ENCODE measurements around the gene RERE.

Gene RERE

DNA sequence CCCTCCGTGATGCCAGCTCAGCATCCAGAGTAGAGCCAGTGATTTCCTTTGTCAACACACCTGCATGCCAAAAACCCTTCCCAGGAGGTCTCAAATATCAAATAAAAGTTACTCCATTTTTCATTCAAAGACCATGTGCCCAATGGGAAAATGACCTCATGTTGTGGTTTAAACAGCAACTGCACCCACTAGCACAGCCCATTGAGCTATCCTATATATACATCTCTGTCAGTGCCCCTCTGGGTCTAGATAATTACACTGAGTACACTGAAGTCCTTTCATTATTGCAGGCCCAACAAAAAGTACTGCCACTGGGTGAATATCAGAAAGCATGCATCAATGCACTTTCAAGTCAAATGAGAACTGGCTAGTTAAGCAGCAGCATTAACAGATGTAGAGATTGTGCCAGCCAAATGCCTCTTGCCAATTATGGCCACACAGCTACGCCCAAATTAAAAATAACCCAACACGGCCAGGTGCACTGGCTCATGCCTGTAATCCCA lies 381.8 kb downstream of the RERE start:
- H3K4me3 ChIP-seq (ENCODE audit: low read length in 2 of 2), result no peak overlapping the region
- H3K36me3 ChIP-seq (ENCODE audit: control insufficient read depth in 2 of 2, insufficient read depth in 2 of 2, low read length in 2 of 2), result peaks cover 0 to 3% of the 10 kb centered on the region in 2 donors
- H3K27me3 ChIP-seq (ENCODE audit: control insufficient read depth in 1 of 2, insufficient read depth in 2 of 2, low read length in 2 of 2), result no peaks in the 10 kb centered on the region
- no peak overlapping the region for H3K27ac ChIP-seq (ENCODE audit: low read length)
- no peaks in the 10 kb centered on the region for H3K9me3 ChIP-seq (ENCODE audit: control insufficient read depth in 2 of 2, low read length in 2 of 2)
- H3K9ac ChIP-seq (ENCODE audit: low read length in 2 of 2), result no peak overlapping the region
- peaks cover 17% of the 10 kb centered on the region for H3K4me1 ChIP-seq (ENCODE audit: control insufficient read depth, insufficient read depth, low read length)

DNA sequence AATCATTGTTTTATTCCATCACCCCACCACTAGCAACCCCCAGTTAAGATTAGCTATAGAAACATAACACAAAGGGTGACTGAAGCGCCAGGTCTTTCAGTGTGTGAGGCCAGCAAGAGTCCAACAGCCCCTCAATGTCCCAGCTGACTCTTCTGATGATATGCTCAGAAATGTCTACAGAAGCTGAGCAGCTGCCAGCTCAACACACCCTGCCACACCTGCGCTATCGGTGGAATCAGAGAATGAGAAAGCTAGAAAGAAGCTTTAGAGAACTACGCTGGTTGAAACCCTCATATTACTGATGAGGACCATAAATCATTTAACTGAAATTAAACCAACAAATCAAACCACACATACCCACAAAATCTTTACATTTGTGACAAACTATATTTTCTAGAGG lies 383.3 kb downstream of the RERE start:
- H3K4me1 ChIP-seq (ENCODE audit: control insufficient read depth, insufficient read depth, low read length), result peaks cover 23% of the 10 kb centered on the region
- H3K9ac ChIP-seq (ENCODE audit: low read length in 2 of 2), result no peak overlapping the region
- H3K27me3 ChIP-seq (ENCODE audit: control insufficient read depth in 1 of 2, insufficient read depth in 2 of 2, low read length in 2 of 2), result no peaks in the 10 kb centered on the region
- H3K4me3 ChIP-seq (ENCODE audit: low read length in 2 of 2), result no peak overlapping the region
- H3K36me3 ChIP-seq (ENCODE audit: control insufficient read depth in 2 of 2, insufficient read depth in 2 of 2, low read length in 2 of 2), result peaks cover 0 to 3% of the 10 kb centered on the region in 2 donors
- H3K27ac ChIP-seq (ENCODE audit: low read length), result no peak overlapping the region
- no peaks in the 10 kb centered on the region for H3K9me3 ChIP-seq (ENCODE audit: control insufficient read depth in 2 of 2, low read length in 2 of 2)

DNA sequence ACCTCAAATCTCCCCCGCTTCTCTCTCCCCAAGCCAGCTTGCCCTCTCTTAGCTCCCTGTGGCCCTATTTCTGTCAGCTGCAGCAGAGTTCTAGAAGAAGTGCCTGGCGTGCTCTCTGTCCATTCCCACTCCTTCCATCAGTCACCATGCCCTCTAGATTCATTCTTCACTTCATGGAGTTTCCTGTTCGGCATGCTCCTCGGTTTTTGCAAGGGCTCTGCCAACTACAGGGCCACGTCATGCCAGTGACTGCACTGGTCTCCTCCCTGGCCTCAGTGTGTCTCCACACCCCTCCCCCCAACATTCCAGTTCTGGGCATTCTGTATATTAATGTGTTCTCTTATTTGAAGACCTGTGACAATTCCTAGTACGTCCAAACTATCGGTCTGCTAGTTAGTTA lies 385.7 kb downstream of the RERE start:
- Histone ChIP-seq H3K27ac (ENCODE audit: low read length) (no peak overlapping the region), H3K36me3 (ENCODE audit: control insufficient read depth in 2 of 2, insufficient read depth in 2 of 2, low read length in 2 of 2) (peaks cover 0 to 3% of the 10 kb centered on the region in 2 donors)

DNA sequence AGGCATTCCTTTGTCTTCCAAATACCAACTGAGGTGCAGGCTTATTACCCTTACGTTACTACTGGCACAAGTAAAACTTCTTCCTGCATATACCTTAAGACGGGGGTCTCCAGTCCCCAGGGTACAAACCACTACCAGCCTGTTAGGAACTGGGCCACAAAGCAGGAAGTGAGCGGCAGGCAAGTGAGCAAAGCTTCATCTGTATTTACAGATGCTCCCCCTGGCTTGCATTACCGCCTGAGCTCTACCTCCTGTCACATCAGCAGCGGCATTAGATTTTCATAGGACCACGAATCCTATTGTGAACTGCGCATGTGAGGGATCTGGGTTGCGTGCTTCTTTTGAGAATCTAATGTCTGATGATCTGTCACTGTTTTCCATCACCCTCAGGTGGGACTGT lies 386.4 kb downstream of the RERE start:
- Histone ChIP-seq H3K27ac (ENCODE audit: low read length) (no peak overlapping the region), H3K4me3 (ENCODE audit: low read length in 2 of 2) (no peak overlapping the region), H3K9me3 (ENCODE audit: control insufficient read depth in 2 of 2, low read length in 2 of 2) (no peaks in the 10 kb centered on the region), H3K4me1 (ENCODE audit: control insufficient read depth, insufficient read depth, low read length) (peaks cover 20% of the 10 kb centered on the region), H3K27me3 (ENCODE audit: control insufficient read depth in 1 of 2, insufficient read depth in 2 of 2, low read length in 2 of 2) (no peaks in the 10 kb centered on the region), H3K36me3 (ENCODE audit: control insufficient read depth in 2 of 2, insufficient read depth in 2 of 2, low read length in 2 of 2) (peaks cover 0 to 3% of the 10 kb centered on the region in 2 donors), H3K9ac (ENCODE audit: low read length in 2 of 2) (no peak overlapping the region)

More for the DNA sequence above, 385.7 kb downstream of the RERE start:
- H3K9me3 ChIP-seq (ENCODE audit: control insufficient read depth in 2 of 2, low read length in 2 of 2), result no peaks in the 10 kb centered on the region
- no peak overlapping the region for H3K4me3 ChIP-seq (ENCODE audit: low read length in 2 of 2)
- peaks cover 20% of the 10 kb centered on the region for H3K4me1 ChIP-seq (ENCODE audit: control insufficient read depth, insufficient read depth, low read length)
- no peak overlapping the region for H3K9ac ChIP-seq (ENCODE audit: low read length in 2 of 2)
- no peaks in the 10 kb centered on the region for H3K27me3 ChIP-seq (ENCODE audit: control insufficient read depth in 1 of 2, insufficient read depth in 2 of 2, low read length in 2 of 2)

DNA sequence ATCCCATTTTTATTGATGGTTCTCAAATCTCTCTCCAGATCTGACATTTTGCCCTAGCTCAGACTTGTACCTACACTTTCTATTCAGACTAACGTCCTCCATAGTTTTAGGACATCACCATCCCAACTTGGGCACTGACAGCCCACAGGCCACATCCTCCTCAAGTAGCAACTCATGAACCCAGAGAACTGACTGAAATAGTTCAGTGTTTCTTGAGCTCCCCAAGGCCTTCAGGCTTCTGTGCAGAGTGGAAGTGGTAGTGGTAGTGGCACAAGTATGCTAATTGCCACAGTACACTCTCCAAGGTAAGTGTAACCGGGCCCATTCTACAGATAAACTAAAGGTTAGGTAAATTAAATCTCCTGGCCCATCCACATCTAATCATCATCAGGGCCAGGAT lies 387.0 kb downstream of the RERE start:
- H3K4me1 ChIP-seq (ENCODE audit: control insufficient read depth, insufficient read depth, low read length), result peaks cover 20% of the 10 kb centered on the region
- H3K4me3 ChIP-seq (ENCODE audit: low read length in 2 of 2), result no peak overlapping the region
- H3K9ac ChIP-seq (ENCODE audit: low read length in 2 of 2), result no peak overlapping the region
- H3K36me3 ChIP-seq (ENCODE audit: control insufficient read depth in 2 of 2, insufficient read depth in 2 of 2, low read length in 2 of 2), result peaks cover 0 to 3% of the 10 kb centered on the region in 2 donors
- no peaks in the 10 kb centered on the region for H3K9me3 ChIP-seq (ENCODE audit: control insufficient read depth in 2 of 2, low read length in 2 of 2)
- no peaks in the 10 kb centered on the region for H3K27me3 ChIP-seq (ENCODE audit: control insufficient read depth in 1 of 2, insufficient read depth in 2 of 2, low read length in 2 of 2)
- no peak overlapping the region for H3K27ac ChIP-seq (ENCODE audit: low read length)

DNA sequence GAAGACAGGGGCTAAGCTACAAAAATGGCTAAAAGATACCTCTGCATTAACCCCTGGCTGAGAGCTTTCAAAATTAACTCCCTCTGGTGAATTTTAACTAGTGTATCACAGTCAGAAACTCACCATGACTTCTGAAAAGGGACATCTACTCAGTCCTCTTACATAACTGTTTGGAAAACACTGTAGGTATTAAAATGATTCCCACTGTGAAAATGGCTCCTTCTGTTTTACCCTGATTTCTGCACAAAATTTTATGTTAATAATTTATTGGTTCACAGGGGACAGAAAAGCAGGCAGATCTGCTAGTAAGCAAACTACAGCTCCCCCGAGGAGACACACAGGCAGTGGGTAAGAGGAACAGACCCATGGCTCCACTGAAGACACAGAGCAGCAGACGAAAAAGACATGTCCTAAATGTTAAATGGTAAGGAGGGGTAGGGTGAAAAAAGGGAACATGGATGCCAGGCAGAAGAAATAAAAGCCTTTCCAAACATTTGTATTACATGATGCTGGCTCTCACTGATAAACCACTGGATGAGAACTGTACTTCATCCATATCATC lies 387.8 kb downstream of the RERE start:
- no peak overlapping the region for H3K4me3 ChIP-seq (ENCODE audit: low read length in 2 of 2)
- H3K4me1 ChIP-seq (ENCODE audit: control insufficient read depth, insufficient read depth, low read length), result peaks cover 27% of the 10 kb centered on the region
- H3K27me3 ChIP-seq (ENCODE audit: control insufficient read depth in 1 of 2, insufficient read depth in 2 of 2, low read length in 2 of 2), result no peaks in the 10 kb centered on the region
- H3K9me3 ChIP-seq (ENCODE audit: control insufficient read depth in 2 of 2, low read length in 2 of 2), result no peaks in the 10 kb centered on the region
- peaks cover 0 to 3% of the 10 kb centered on the region in 2 donors for H3K36me3 ChIP-seq (ENCODE audit: control insufficient read depth in 2 of 2, insufficient read depth in 2 of 2, low read length in 2 of 2)
- H3K9ac ChIP-seq (ENCODE audit: low read length in 2 of 2), result no peak overlapping the region
- H3K27ac ChIP-seq (ENCODE audit: low read length), result no peak overlapping the region

DNA sequence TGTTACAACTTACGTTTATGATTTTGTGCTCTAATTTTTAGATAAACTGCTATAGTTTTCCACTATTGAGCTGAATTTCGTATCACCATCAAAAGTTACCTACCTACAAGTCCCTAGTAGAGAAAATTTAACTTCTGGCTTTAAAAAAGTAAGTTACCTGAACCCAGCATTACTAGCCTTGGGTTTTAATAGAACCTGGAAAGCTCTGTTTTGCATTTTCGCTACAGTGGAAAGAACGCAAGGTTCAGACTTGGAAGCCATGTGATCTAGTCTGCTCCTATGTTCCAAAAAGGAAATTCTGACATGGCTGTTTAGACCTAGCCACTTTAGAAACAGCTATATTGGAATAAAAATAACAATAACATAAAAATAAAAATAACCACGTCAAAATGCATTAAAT lies 389.0 kb downstream of the RERE start:
- Histone ChIP-seq H3K4me1 (ENCODE audit: control insufficient read depth, insufficient read depth, low read length) (peaks cover 34% of the 10 kb centered on the region), H3K4me3 (ENCODE audit: low read length in 2 of 2) (no peak overlapping the region), H3K9me3 (ENCODE audit: control insufficient read depth in 2 of 2, low read length in 2 of 2) (no peaks in the 10 kb centered on the region), H3K36me3 (ENCODE audit: control insufficient read depth in 2 of 2, insufficient read depth in 2 of 2, low read length in 2 of 2) (no peaks in the 10 kb centered on the region), H3K27me3 (ENCODE audit: control insufficient read depth in 1 of 2, insufficient read depth in 2 of 2, low read length in 2 of 2) (no peaks in the 10 kb centered on the region), H3K9ac (ENCODE audit: low read length in 2 of 2) (no peak overlapping the region), H3K27ac (ENCODE audit: low read length) (peak overlapping the region; percentile 56)

DNA sequence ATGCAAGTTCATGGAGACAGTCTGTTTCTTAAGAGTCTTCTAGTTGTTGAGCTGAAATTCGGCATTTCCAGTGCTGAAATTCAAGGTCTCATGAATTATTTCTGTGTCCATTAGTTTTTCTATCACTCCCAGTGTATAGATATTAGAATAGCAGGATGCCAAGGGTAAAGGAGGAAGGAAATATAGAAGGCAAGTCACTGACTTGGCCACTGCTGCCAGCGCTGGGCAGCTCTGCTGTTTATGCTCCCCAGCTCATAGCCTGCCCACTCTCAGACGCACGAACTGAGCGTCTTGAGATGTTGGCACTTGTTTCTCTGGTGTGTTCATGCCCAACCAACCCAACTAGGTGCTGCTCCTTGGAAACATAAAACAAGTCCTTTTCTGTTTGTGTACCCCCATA lies 389.5 kb downstream of the RERE start:
- peak overlapping the region; percentile 56 for H3K27ac ChIP-seq (ENCODE audit: low read length)
- no peaks in the 10 kb centered on the region for H3K36me3 ChIP-seq (ENCODE audit: control insufficient read depth in 2 of 2, insufficient read depth in 2 of 2, low read length in 2 of 2)
- no peak overlapping the region for H3K4me3 ChIP-seq (ENCODE audit: low read length in 2 of 2)
- H3K4me1 ChIP-seq (ENCODE audit: control insufficient read depth, insufficient read depth, low read length), result peaks cover 35% of the 10 kb centered on the region
- no peaks in the 10 kb centered on the region for H3K9me3 ChIP-seq (ENCODE audit: control insufficient read depth in 2 of 2, low read length in 2 of 2)
- no peak overlapping the region for H3K9ac ChIP-seq (ENCODE audit: low read length in 2 of 2)
- H3K27me3 ChIP-seq (ENCODE audit: control insufficient read depth in 1 of 2, insufficient read depth in 2 of 2, low read length in 2 of 2), result no peaks in the 10 kb centered on the region

DNA sequence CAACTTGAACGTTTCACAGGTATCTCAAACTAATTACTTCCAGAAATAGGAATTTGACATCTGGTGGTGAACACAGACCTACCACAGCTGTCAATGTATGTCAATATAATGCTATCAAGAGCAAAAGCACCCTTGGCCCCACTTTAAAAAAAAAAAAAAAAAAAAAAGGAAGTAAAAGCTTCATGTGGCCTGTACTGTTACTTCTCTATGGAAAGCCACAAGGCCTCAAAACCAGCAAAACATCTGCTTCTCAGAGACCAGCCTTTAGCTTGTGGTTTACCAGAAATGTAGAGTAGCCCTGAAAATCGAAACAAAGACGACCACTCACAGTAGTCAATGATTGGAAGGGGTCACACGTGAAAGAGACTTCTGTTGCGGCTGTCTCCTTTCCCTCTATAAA lies 389.9 kb downstream of the RERE start:
- Histone ChIP-seq H3K4me1 (ENCODE audit: control insufficient read depth, insufficient read depth, low read length) (peaks cover 38% of the 10 kb centered on the region), H3K9me3 (ENCODE audit: control insufficient read depth in 2 of 2, low read length in 2 of 2) (no peaks in the 10 kb centered on the region), H3K27me3 (ENCODE audit: control insufficient read depth in 1 of 2, insufficient read depth in 2 of 2, low read length in 2 of 2) (no peaks in the 10 kb centered on the region), H3K9ac (ENCODE audit: low read length in 2 of 2) (no peak overlapping the region), H3K27ac (ENCODE audit: low read length) (peak overlapping the region; percentile 56), H3K36me3 (ENCODE audit: control insufficient read depth in 2 of 2, insufficient read depth in 2 of 2, low read length in 2 of 2) (no peaks in the 10 kb centered on the region), H3K4me3 (ENCODE audit: low read length in 2 of 2) (no peak overlapping the region)

DNA sequence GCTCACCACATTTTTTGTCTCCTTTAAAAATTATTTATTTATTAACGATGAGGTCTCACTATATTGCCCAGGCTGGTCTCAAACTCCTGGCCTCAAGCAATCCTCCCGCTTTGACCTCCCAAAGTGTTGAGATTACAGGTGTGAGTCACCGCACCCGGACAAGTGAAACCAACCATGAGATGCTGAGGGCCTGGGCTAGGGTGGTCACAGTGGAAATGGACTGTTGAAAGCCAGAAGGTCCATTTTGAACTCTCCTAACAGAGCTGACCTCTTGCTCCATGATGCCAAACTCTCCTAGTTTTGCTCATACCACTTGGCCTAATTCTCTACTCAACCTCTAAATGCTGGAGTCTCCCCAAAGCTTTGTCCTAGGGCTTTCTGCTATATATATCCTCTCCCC lies 390.4 kb downstream of the RERE start:
- peak overlapping the region; percentile 56 for H3K27ac ChIP-seq (ENCODE audit: low read length)
- no peaks in the 10 kb centered on the region for H3K9me3 ChIP-seq (ENCODE audit: control insufficient read depth in 2 of 2, low read length in 2 of 2)
- H3K36me3 ChIP-seq (ENCODE audit: control insufficient read depth in 2 of 2, insufficient read depth in 2 of 2, low read length in 2 of 2), result no peaks in the 10 kb centered on the region
- H3K4me3 ChIP-seq (ENCODE audit: low read length in 2 of 2), result no peak overlapping the region
- H3K4me1 ChIP-seq (ENCODE audit: control insufficient read depth, insufficient read depth, low read length), result peaks cover 38% of the 10 kb centered on the region
- no peaks in the 10 kb centered on the region for H3K27me3 ChIP-seq (ENCODE audit: control insufficient read depth in 1 of 2, insufficient read depth in 2 of 2, low read length in 2 of 2)
- no peak overlapping the region for H3K9ac ChIP-seq (ENCODE audit: low read length in 2 of 2)

DNA sequence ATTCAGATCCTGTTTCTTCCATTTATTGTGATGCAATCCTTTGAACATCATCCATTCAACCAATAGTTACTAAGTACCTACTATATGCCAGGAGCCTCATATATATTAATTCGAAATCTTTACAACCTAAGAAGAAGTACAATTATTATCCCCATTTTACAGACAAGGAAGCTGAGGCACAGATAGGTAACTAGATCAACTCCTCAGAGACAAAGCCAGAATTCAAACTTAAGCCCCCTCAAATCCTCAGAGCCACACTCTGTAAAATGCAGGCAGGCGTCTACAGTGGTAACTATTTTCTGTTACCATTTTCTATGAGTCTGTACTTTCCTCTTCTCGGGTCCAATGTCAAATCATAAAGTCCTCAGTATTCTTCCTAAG lies 391.7 kb downstream of the RERE start:
- no peaks in the 10 kb centered on the region for H3K9me3 ChIP-seq (ENCODE audit: control insufficient read depth in 2 of 2, low read length in 2 of 2)
- H3K27me3 ChIP-seq (ENCODE audit: control insufficient read depth in 1 of 2, insufficient read depth in 2 of 2, low read length in 2 of 2), result no peaks in the 10 kb centered on the region
- peaks cover 41% of the 10 kb centered on the region for H3K4me1 ChIP-seq (ENCODE audit: control insufficient read depth, insufficient read depth, low read length)
- no peak overlapping the region for H3K9ac ChIP-seq (ENCODE audit: low read length in 2 of 2)
- no peak overlapping the region for H3K4me3 ChIP-seq (ENCODE audit: low read length in 2 of 2)
- no peaks in the 10 kb centered on the region for H3K36me3 ChIP-seq (ENCODE audit: control insufficient read depth in 2 of 2, insufficient read depth in 2 of 2, low read length in 2 of 2)
- H3K27ac ChIP-seq (ENCODE audit: low read length), result no peak overlapping the region

Data from stomach smooth muscle (tissue), 2 donors.